Lung (tissue), 12 donors: Measurements from ENCODE around the gene FAAP100. TPM values are rescaled to one million over a fixed set of nuclear protein-coding genes. Genes with fewer than 3 reads are reported as not detected.

Source experiments
- ATAC-seq: fragments of 200-7000 bp; cut with Tn5 transposase; one replicate; pipeline ENCODE4 v1.9.1; 2020; ENCODE audit warnings: moderate number of reproducible peaks; ENCODE audit not compliant: insufficient read depth, low FRiP score
- DNase-seq, 3 donors: peaks; one replicate each; pipeline ENCODE4 v3.0.0-alpha.2; 2013 to 2017
- H3K27ac ChIP-seq, 2 donors: one replicate each; pipeline ENCODE4 v1.5.1; 2013; ENCODE audit warnings: mild to moderate bottlenecking in 2 of 2, moderate library complexity in 2 of 2, control low read depth in 1 of 2, inconsistent platforms in 1 of 2, low read depth in 1 of 2, low read length in 1 of 2
- H3K27me3 ChIP-seq, 3 donors: one replicate each; pipeline ENCODE4 v1.5.1; 2013; ENCODE audit warnings: low read length in 2 of 3; ENCODE audit not compliant: control insufficient read depth in 3 of 3, insufficient read depth in 3 of 3
- H3K36me3 ChIP-seq, 4 donors: one replicate each; pipeline ENCODE4 v1.5.1; 2013; ENCODE audit warnings: low read length in 4 of 4, mild to moderate bottlenecking in 1 of 4, moderate library complexity in 1 of 4; ENCODE audit not compliant: control insufficient read depth in 4 of 4, insufficient read depth in 4 of 4
- H3K4me1 ChIP-seq, 5 donors: one replicate each; pipeline ENCODE4 v1.5.1; 2013; ENCODE audit warnings: low read length in 5 of 5, mild to moderate bottlenecking in 2 of 5, moderate library complexity in 1 of 5; ENCODE audit not compliant: control insufficient read depth in 5 of 5, insufficient read depth in 5 of 5
- H3K4me3 ChIP-seq: one replicate; pipeline ENCODE4 v1.5.1; 2013; ENCODE audit warnings: mild to moderate bottlenecking, control low read depth, moderate library complexity
- H3K9ac ChIP-seq, 2 donors: one replicate each; pipeline ENCODE4 v1.5.1; 2013; ENCODE audit warnings: low read length in 2 of 2, control low read depth in 1 of 2; ENCODE audit not compliant: insufficient read depth in 1 of 2
- H3K9me3 ChIP-seq, 4 donors: one replicate each; pipeline ENCODE4 v1.5.1; 2013; ENCODE audit warnings: low read length in 3 of 4, mild to moderate bottlenecking in 1 of 4, moderate library complexity in 1 of 4; ENCODE audit not compliant: control insufficient read depth in 4 of 4, insufficient read depth in 3 of 4
- WGBS, 2 donors: extraction: QIAGEN DNeasy Blood & Tissue Kit; methylation state at CpG; one replicate each; pipeline ENCODE4 v1.1.7; 2013; 5-methylcytosine and 5-hydroxymethylcytosine counted together
- polyA plus RNA-seq, 2 donors: library from polyadenylated mRNA; stranded (reverse); fragments of 200-250 nt; gene quantifications; one replicate each; pipeline ENCODE4 v1.2.1, GENCODE V29; 2013
- total RNA-seq, 2 donors: library from RNA; depleted of rRNA in 1 of 2; stranded (reverse); fragments of >200 nt in 1 of 2; gene quantifications; one replicate each; pipeline ENCODE4 v1.2.1, GENCODE V29; 2014 to 2021
- TF ChIP-seq, protein P1 (sequence below): IDR thresholded peaks from 2 replicates; pipeline ENCODE4 v1.5.1; 2012; ENCODE audit warnings: mild to moderate bottlenecking; ENCODE audit errors: control extremely low read depth, extremely low read depth
- donor health status: control.
- donor health status: control.
- donor health status: Bipolar disorder and iron deficiency.
- donor health status: healthy.
- donor health status: DM: yes; HTN: yes; CAD: no.

Gene FAAP100
- total and polyA plus RNA-seq, 4 donors: 20.8 to 34.4 (median 25.4) TPM

DNA sequence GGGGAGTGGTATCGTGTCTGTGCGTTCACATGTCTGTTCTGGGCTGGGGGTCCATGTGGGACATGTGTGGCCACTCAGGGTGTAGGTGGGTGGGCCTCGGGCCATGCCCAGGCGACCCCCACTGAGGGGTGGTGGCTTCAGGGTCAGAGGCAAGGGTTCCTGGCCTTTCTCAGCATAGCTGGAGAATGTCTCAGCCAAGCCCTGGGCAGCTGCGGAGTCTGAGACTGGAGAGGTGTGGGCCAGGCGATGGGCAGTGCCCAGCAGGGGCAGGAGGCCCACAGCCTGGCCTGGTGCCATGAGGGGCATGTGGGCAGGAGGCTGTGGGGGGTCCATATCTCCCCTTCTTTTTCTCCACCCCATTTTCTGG lies 22.7 kb downstream of the FAAP100 start:
- H3K9ac ChIP-seq: no peak overlapping the region
- TF ChIP-seq, protein P1, sequence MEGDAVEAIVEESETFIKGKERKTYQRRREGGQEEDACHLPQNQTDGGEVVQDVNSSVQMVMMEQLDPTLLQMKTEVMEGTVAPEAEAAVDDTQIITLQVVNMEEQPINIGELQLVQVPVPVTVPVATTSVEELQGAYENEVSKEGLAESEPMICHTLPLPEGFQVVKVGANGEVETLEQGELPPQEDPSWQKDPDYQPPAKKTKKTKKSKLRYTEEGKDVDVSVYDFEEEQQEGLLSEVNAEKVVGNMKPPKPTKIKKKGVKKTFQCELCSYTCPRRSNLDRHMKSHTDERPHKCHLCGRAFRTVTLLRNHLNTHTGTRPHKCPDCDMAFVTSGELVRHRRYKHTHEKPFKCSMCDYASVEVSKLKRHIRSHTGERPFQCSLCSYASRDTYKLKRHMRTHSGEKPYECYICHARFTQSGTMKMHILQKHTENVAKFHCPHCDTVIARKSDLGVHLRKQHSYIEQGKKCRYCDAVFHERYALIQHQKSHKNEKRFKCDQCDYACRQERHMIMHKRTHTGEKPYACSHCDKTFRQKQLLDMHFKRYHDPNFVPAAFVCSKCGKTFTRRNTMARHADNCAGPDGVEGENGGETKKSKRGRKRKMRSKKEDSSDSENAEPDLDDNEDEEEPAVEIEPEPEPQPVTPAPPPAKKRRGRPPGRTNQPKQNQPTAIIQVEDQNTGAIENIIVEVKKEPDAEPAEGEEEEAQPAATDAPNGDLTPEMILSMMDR: no peak
- H3K27ac ChIP-seq: no peak overlapping the region
- peaks cover 0 to 5% (median 0%) of the 10 kb centered on the region in 5 donors for H3K4me1 ChIP-seq
- H3K9me3 ChIP-seq: peaks cover 0 to 2% (median 0%) of the 10 kb centered on the region in 4 donors
- H3K36me3 ChIP-seq: no peaks in the 10 kb centered on the region
- DNase-seq (no peak), ATAC-seq (no peak)
- H3K27me3 ChIP-seq: peaks cover 0 to 18% (median 8%) of the 10 kb centered on the region in 3 donors
- 88 to 93% methylated on average over 6 of the region's 6 CpGs for WGBS, 2 donors
- no peak overlapping the region for H3K4me3 ChIP-seq

DNA sequence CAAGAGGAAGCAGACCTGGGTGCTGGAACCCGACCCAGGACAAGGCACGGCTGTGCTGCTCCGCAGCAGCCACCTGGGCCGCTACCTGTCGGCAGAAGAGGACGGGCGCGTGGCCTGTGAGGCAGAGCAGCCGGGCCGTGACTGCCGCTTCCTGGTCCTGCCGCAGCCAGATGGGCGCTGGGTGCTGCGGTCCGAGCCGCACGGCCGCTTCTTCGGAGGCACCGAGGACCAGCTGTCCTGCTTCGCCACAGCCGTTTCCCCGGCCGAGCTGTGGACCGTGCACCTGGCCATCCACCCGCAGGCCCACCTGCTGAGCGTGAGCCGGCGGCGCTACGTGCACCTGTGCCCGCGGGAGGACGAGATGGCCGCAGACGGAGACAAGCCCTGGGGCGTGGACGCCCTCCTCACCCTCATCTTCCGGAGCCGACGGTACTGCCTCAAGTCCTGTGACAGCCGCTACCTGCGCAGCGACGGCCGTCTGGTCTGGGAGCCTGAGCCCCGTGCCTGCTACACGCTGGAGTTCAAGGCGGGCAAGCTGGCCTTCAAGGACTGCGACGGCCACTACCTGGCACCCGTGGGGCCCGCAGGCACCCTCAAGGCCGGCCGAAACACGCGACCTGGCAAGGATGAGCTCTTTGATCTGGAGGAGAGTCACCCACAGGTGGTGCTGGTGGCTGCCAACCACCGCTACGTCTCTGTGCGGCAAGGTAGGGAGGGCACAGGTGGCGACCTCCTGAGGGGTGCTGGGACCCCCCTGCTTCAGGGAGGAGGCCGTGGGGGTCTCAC lies 23.3 kb downstream of the FAAP100 start:
- H3K27ac ChIP-seq: no peak overlapping the region
- no peak overlapping the region for H3K4me3 ChIP-seq
- H3K9ac ChIP-seq: no peak overlapping the region
- TF ChIP-seq, protein P1: no peak
- H3K27me3 ChIP-seq: peaks cover 0 to 18% (median 8%) of the 10 kb centered on the region in 3 donors
- no peak for DNase-seq
- peaks cover 0 to 2% (median 0%) of the 10 kb centered on the region in 4 donors for H3K9me3 ChIP-seq
- ATAC-seq: no peak
- H3K36me3 ChIP-seq: no peaks in the 10 kb centered on the region
- H3K4me1 ChIP-seq: peaks cover 0 to 6% (median 0%) of the 10 kb centered on the region in 5 donors
- WGBS, 2 donors: 88 to 90% methylated on average over 62 of the region's 62 CpGs

DNA sequence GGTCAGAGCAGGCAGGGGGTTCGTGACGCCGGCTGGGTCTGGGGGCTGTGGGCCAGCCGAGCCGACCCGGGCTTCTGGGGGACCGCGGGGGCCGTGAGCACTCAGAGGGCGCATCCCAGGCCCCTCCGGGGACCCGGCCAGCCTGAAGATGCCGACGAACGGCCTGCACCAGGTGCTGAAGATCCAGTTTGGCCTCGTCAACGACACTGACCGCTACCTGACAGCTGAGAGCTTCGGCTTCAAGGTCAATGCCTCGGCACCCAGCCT lies 23.8 kb downstream of the FAAP100 start:
- peaks cover 0 to 2% (median 0%) of the 10 kb centered on the region in 4 donors for H3K9me3 ChIP-seq
- ATAC-seq (no peak), DNase-seq (no peak)
- H3K27ac ChIP-seq: no peak overlapping the region
- peaks cover 0 to 11% (median 0%) of the 10 kb centered on the region in 5 donors for H3K4me1 ChIP-seq
- no peak overlapping the region for H3K9ac ChIP-seq
- TF ChIP-seq, protein P1: no peak
- no peaks in the 10 kb centered on the region for H3K36me3 ChIP-seq
- peaks cover 0 to 18% (median 8%) of the 10 kb centered on the region in 3 donors for H3K27me3 ChIP-seq
- no peak overlapping the region for H3K4me3 ChIP-seq
- 54 to 71% methylated on average over 20 of the region's 20 CpGs for WGBS, 2 donors
